SK-N-MC (cell line): ENCODE measurements around the gene TSHZ1.

Source experiments
- EZH2 ChIP-seq: fragments of 200-600 bp; sonication (generic); IDR thresholded peaks from one replicate; pipeline ENCODE4 v1.6.1; 2017; ENCODE audit warnings: antibody characterized with exemption
- FOXP2 ChIP-seq: optimal IDR thresholded peaks from 2 replicates; pipeline ENCODE3; 2011; ENCODE audit warnings: mild to moderate bottlenecking, moderate library complexity; ENCODE audit not compliant: insufficient read depth; ENCODE audit errors: extremely low read length, control extremely low read depth

GRCh38 chr18:75284566-75284965 lies 74.0 kb downstream of the TSHZ1 start:
- no peak for TF ChIP-seq FOXP2
- TF ChIP-seq EZH2: no peak
